CD4-positive, alpha-beta T cell treated with Interleukin-6 at 100 ng/mL for 8 hours (primary cell): Measurements from ENCODE around the gene GPC3.

ENCODE experiments used
- DNase-seq: peaks from one replicate; pipeline ENCODE4 v3.0.0-alpha.2; 2020; ENCODE audit warnings: mixed read lengths, low spot score

Gene GPC3

GRCh38 chrX:133840415-133840814, 145.0 kb downstream of the GPC3 start:
- DNase-seq = no peak

- DNase-seq = peak; percentile 26
Measured at GRCh38 chrX:133838761-133839676, 146.4 kb downstream of the GPC3 start.

- no peak for DNase-seq
Measured at GRCh38 chrX:133837091-133837490, 148.3 kb downstream of the GPC3 start.

- no peak for DNase-seq
Measured at GRCh38 chrX:133836561-133836960, 148.8 kb downstream of the GPC3 start.

- no peak for DNase-seq
Measured at GRCh38 chrX:133834771-133835170, 150.6 kb downstream of the GPC3 start.

- no peak for DNase-seq
Measured at GRCh38 chrX:133819546-133819945, 165.8 kb downstream of the GPC3 start.

- no peak for DNase-seq
Measured at GRCh38 chrX:133818019-133818418, 167.4 kb downstream of the GPC3 start.

- no peak for DNase-seq
Measured at GRCh38 chrX:133815496-133815895, 169.9 kb downstream of the GPC3 start.

- DNase-seq = no peak
Measured at GRCh38 chrX:133813971-133814370, 171.4 kb downstream of the GPC3 start.

GRCh38 chrX:133812402-133812801, 173.0 kb downstream of the GPC3 start:
- no peak for DNase-seq

- no peak for DNase-seq
Measured at GRCh38 chrX:133810925-133811324, 174.5 kb downstream of the GPC3 start.

GRCh38 chrX:133804072-133804471, 181.3 kb downstream of the GPC3 start:
- no peak for DNase-seq

- no peak for DNase-seq
Measured at GRCh38 chrX:133796282-133796681, 189.1 kb downstream of the GPC3 start.

- no peak for DNase-seq
Measured at GRCh38 chrX:133794126-133794525, 191.3 kb downstream of the GPC3 start.

GRCh38 chrX:133793626-133794025, 191.8 kb downstream of the GPC3 start:
- DNase-seq = no peak

- DNase-seq = peak; percentile 56
Measured at GRCh38 chrX:133792198-133792953, 193.0 kb downstream of the GPC3 start.

GRCh38 chrX:133789829-133790228, 195.6 kb downstream of the GPC3 start:
- DNase-seq = no peak

- no peak for DNase-seq
Measured at GRCh38 chrX:133786382-133786781, 199.0 kb downstream of the GPC3 start.

GRCh38 chrX:133783274-133783673, 202.1 kb downstream of the GPC3 start:
- no peak for DNase-seq

- DNase-seq = no peak
Measured at GRCh38 chrX:133781174-133781573, 204.2 kb downstream of the GPC3 start.

- peak; percentile 11 for DNase-seq
Measured at GRCh38 chrX:133776072-133776471, 209.3 kb downstream of the GPC3 start.

GRCh38 chrX:133774807-133775206, 210.6 kb downstream of the GPC3 start:
- DNase-seq = no peak

- no peak for DNase-seq
Measured at GRCh38 chrX:133771086-133771646, 214.2 kb downstream of the GPC3 start.
